Measurements from ENCODE around the gene CANT1. TPM values are rescaled to one million over a fixed set of nuclear protein-coding genes. Genes with fewer than 3 reads are reported as not detected.

The CANT1 gene
- total and polyA plus RNA-seq, 4 donors, result 6.2 to 20.0 (median 16.4) TPM

DNA sequence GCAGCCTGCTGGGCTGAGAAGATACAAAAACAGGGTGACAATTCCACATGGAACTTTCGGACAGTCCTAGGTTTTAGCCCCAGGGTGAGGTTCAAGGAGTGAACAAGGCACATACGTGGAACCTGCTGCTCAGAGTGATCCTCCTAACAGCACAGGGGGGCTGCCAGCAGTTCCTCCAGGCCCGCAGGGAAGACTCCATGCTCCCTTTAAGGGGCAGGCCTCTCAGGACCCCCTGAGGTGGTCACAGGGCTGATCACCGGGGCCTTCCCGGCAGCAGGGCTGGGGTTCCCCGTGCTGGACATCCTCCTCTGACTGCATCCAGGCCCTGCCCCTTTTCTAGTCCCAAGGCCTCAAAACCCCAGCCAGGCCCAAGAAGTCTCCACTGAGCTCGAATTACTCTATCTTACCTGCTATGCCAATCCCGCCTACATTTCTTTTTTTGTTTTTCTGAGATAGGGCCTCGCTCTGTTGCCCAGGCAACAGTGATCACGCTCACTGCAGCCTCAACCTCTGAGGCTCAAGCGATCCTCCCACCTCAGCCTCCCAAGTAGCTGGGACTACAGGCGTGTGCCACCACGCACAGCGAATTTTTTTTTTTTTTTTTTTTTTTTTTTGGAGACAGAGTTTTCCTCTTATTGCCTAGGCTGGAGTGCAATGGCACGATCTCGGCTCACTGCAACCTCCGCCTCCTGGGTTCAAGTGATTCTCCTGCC, 10.4 kb downstream of the CANT1 start:
- no peak overlapping the region for H3K9ac ChIP-seq (ENCODE audit: low read depth in 1 of 2, low read length in 2 of 2)
- H3K4me1 ChIP-seq (ENCODE audit: control insufficient read depth in 4 of 4, insufficient read depth in 4 of 4, low read length in 3 of 4), result no peaks in the 10 kb centered on the region
- no peak for DNase-seq (ENCODE audit: low spot score)
- no peak for TF ChIP-seq FOXA2 (IDR thresholded peaks at IDR 0.05)
- TF ChIP-seq HNF4A (conservative IDR thresholded peaks at IDR 0.05), result no peak
- no peak for TF ChIP-seq RXRA (IDR thresholded peaks at IDR 0.05)
- no peak for TF ChIP-seq ZBTB33 (IDR thresholded peaks at IDR 0.05)
- TF ChIP-seq ATF3 (IDR thresholded peaks at IDR 0.05), result no peak
- TF ChIP-seq SP1 (IDR thresholded peaks at IDR 0.05), result no peak
- no peak for TF ChIP-seq TAF1 (conservative IDR thresholded peaks at IDR 0.05)
- no peak for TF ChIP-seq FOXA1 (IDR thresholded peaks at IDR 0.05)
- no peak for TF ChIP-seq JUND (IDR thresholded peaks at IDR 0.05)
- H3K4me3 ChIP-seq (ENCODE audit: low read depth in 1 of 3, low read length in 3 of 3), result no peak overlapping the region
- no peaks in the 10 kb centered on the region for H3K27me3 ChIP-seq (ENCODE audit: control insufficient read depth in 4 of 4, insufficient read depth in 4 of 4, low read length in 3 of 4)
- WGBS, result 92% methylated on average over 17 of the region's 17 CpGs
- H3K36me3 ChIP-seq (ENCODE audit: control insufficient read depth in 4 of 4, insufficient read depth in 3 of 4, low read depth in 1 of 4, low read length in 3 of 4), result peaks cover 8 to 31% (median 9%) of the 10 kb centered on the region in 4 donors
- H3K27ac ChIP-seq (ENCODE audit: low read depth in 1 of 2, low read length in 2 of 2), result no peak overlapping the region
- no peaks in the 10 kb centered on the region for H3K9me3 ChIP-seq (ENCODE audit: control insufficient read depth in 4 of 4, low read length in 3 of 4)

- no peaks in the 10 kb centered on the region for H3K4me1 ChIP-seq (ENCODE audit: control insufficient read depth in 4 of 4, insufficient read depth in 4 of 4, low read length in 3 of 4)
- whole genome bisulfite sequencing, result 76% methylated on average over 28 of the region's 28 CpGs
- DNase-seq (ENCODE audit: low spot score), result no peak
- H3K27ac ChIP-seq (ENCODE audit: low read depth in 1 of 2, low read length in 2 of 2), result no peak overlapping the region
- peaks cover 8 to 35% (median 9%) of the 10 kb centered on the region in 4 donors for H3K36me3 ChIP-seq (ENCODE audit: control insufficient read depth in 4 of 4, insufficient read depth in 3 of 4, low read depth in 1 of 4, low read length in 3 of 4)
- TF ChIP-seq, protein P1, sequence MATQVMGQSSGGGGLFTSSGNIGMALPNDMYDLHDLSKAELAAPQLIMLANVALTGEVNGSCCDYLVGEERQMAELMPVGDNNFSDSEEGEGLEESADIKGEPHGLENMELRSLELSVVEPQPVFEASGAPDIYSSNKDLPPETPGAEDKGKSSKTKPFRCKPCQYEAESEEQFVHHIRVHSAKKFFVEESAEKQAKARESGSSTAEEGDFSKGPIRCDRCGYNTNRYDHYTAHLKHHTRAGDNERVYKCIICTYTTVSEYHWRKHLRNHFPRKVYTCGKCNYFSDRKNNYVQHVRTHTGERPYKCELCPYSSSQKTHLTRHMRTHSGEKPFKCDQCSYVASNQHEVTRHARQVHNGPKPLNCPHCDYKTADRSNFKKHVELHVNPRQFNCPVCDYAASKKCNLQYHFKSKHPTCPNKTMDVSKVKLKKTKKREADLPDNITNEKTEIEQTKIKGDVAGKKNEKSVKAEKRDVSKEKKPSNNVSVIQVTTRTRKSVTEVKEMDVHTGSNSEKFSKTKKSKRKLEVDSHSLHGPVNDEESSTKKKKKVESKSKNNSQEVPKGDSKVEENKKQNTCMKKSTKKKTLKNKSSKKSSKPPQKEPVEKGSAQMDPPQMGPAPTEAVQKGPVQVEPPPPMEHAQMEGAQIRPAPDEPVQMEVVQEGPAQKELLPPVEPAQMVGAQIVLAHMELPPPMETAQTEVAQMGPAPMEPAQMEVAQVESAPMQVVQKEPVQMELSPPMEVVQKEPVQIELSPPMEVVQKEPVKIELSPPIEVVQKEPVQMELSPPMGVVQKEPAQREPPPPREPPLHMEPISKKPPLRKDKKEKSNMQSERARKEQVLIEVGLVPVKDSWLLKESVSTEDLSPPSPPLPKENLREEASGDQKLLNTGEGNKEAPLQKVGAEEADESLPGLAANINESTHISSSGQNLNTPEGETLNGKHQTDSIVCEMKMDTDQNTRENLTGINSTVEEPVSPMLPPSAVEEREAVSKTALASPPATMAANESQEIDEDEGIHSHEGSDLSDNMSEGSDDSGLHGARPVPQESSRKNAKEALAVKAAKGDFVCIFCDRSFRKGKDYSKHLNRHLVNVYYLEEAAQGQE (IDR thresholded peaks at IDR 0.05), result no peak
- TF ChIP-seq, protein P2, sequence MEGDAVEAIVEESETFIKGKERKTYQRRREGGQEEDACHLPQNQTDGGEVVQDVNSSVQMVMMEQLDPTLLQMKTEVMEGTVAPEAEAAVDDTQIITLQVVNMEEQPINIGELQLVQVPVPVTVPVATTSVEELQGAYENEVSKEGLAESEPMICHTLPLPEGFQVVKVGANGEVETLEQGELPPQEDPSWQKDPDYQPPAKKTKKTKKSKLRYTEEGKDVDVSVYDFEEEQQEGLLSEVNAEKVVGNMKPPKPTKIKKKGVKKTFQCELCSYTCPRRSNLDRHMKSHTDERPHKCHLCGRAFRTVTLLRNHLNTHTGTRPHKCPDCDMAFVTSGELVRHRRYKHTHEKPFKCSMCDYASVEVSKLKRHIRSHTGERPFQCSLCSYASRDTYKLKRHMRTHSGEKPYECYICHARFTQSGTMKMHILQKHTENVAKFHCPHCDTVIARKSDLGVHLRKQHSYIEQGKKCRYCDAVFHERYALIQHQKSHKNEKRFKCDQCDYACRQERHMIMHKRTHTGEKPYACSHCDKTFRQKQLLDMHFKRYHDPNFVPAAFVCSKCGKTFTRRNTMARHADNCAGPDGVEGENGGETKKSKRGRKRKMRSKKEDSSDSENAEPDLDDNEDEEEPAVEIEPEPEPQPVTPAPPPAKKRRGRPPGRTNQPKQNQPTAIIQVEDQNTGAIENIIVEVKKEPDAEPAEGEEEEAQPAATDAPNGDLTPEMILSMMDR (IDR thresholded peaks at IDR 0.05; ENCODE audit: low read depth, low read length, missing input control), result no peak
- H3K27me3 ChIP-seq (ENCODE audit: control insufficient read depth in 4 of 4, insufficient read depth in 4 of 4, low read length in 3 of 4), result no peaks in the 10 kb centered on the region
- H3K4me3 ChIP-seq (ENCODE audit: low read depth in 1 of 3, low read length in 3 of 3), result no peak overlapping the region
- no peak overlapping the region for H3K9ac ChIP-seq (ENCODE audit: low read depth in 1 of 2, low read length in 2 of 2)
- no peaks in the 10 kb centered on the region for H3K9me3 ChIP-seq (ENCODE audit: control insufficient read depth in 4 of 4, low read length in 3 of 4)
These were observed 11.1 kb downstream of the CANT1 start for GRCh38 chr17:78998311-78999055.

Data from liver (tissue), 9 donors.